ENCODE data around the gene EIF4EBP3.

DNA sequence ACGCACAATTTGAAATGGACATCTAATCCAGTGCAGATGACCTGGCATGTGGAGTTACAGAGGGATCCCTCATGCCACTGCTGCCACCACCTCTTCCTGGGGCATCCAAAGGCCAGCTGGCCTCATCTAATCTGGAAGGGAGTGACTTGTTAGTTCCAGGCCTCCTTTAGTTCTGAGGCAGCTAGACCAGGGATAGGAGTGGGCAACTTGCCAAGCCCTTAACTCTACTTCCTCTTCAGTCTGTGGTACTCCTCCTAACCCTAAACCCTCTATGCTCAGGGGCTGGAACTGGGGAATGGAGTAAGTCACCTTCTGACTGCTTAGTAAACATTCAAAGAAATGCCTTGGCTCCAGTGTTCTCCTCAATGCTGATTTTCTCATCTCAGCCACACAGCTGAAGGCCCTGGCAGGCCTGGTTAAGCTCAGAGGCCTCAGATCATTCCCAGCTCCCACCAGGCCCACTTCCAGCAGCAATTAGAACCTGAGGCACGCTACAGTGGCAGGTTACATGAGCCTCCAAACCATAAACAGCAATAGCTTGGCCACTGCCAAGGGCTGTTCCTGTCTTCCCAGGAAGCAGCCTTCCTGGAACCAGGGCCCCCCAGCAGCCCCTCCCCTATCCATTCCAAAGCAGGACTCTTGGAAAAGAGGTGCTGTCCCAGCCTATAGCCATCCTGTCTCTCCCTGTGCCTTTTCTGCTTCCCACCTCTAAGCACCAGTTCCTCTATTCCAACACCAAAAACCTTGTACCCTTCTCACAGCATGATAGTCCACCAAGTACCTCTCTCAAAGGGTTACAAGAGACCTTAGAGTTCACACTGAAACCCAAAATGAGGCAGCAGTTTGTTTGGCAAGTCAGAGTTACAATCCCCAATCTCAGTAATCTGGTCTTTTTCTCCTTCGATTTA is 2.0 kb downstream of the EIF4EBP3 start:
- TF ChIP-seq CTCF (conservative IDR thresholded peaks at IDR 0.05; ENCODE audit: low read length) (no peak), EZH2phosphoT487 (IDR thresholded peaks at IDR 0.05; ENCODE audit: borderline replicate concordance) (no peak)
